Cardiac muscle cell (in vitro differentiated cells and primary cell): ENCODE results near the gene MINDY4. TPM values are rescaled to one million over a fixed set of nuclear protein-coding genes. Genes with fewer than 3 reads are reported as not detected.
A peak's percentile ranks its signal among the peaks of the same experiment; 100 is the strongest.

Experiments
- DNase-seq, 2 donors: peaks; one replicate each; pipeline versions ENCODE4 v3.0.0 to v3.0.0-alpha.2; 2010 to 2017; ENCODE audit warnings: low read depth in 1 of 2, low spot score in 1 of 2
- H3K27ac ChIP-seq: fragments of 200-600 bp; sonication (generic); 2 replicates; pipeline ENCODE4 v1.5.1; 2016
- H3K27me3 ChIP-seq: fragments of 200-600 bp; sonication (generic); 2 replicates; pipeline ENCODE4 v1.6.0; 2016; ENCODE audit warnings: control low read depth
- H3K36me3 ChIP-seq: fragments of 200-600 bp; sonication (generic); 2 replicates; pipeline ENCODE4 v1.5.1; 2016; ENCODE audit warnings: control low read depth
- H3K4me1 ChIP-seq: fragments of 200-600 bp; sonication (generic); 2 replicates; pipeline ENCODE4 v1.8.1; 2017; ENCODE audit warnings: low read depth, mild to moderate bottlenecking, mixed run types
- H3K4me3 ChIP-seq: fragments of 200-600 bp; sonication (generic); 2 replicates; pipeline ENCODE4 v1.5.1; 2016; ENCODE audit warnings: mild to moderate bottlenecking
- H3K9me3 ChIP-seq: fragments of 200-600 bp; sonication (generic); 2 replicates; pipeline ENCODE4 v1.5.1; 2017; ENCODE audit warnings: low read depth, mild to moderate bottlenecking, control low read depth
- polyA plus RNA-seq: library from polyadenylated mRNA; unstranded; fragments of >200 nt; fragmentation: Nextera tagmentation; extraction: Ambion mirVana; gene quantifications from 2 replicates; pipeline ENCODE4 v1.2.1, GENCODE V29; 2016
- total RNA-seq: library from RNA; depleted of rRNA; stranded (reverse); fragments of >200 nt; gene quantifications from 2 replicates; pipeline ENCODE4 v1.2.3, GENCODE V29; 2016
- TF ChIP-seq, protein P1 (sequence below): IDR thresholded peaks from 2 replicates; pipeline ENCODE4 v1.5.1; 2012; ENCODE audit warnings: low read depth, mild to moderate bottlenecking, low read length

MINDY4 gene
- total and polyA plus RNA-seq, 2 experiments from 2014 or later = 2.7 to 7.5 TPM

DNA sequence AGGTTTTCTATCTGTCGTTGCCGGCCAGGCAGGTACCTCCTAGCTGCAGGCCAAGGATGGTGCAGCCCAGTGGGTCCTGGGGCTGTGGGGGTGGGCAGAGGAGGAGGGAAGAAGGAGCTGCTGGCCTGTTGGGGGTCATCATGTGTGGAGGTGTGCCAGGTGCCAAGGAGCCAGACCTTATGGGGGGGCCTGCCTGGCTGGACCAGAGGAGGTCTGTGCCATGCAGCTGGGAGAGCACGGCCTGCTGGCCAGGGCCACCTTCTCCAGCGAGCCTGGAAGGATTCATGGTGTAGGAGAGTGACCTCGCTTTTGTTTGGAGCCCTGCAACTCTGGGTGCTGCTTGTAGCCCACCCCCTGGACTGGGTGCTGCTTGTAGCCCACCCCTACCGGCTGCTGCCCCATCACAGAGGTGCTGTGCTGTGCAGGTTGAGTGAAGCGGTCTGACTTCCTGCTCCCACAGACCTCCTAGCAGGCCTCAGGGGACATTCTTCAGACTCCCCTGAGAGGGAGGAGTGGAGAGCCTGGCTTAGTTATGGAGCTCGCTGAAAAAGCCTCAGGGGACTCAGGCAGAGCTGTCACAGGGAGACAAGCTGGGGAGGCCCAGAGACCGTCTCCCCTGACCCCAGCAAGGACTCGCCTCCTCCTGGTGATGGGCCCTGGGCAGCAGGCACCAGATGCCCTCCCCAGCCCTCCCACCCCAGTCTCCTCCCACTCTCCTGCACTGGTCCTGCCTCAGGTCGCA lies 72.7 kb downstream of the MINDY4 start:
- no peaks in the 10 kb centered on the region for H3K9me3 ChIP-seq
- TF ChIP-seq, protein P1, sequence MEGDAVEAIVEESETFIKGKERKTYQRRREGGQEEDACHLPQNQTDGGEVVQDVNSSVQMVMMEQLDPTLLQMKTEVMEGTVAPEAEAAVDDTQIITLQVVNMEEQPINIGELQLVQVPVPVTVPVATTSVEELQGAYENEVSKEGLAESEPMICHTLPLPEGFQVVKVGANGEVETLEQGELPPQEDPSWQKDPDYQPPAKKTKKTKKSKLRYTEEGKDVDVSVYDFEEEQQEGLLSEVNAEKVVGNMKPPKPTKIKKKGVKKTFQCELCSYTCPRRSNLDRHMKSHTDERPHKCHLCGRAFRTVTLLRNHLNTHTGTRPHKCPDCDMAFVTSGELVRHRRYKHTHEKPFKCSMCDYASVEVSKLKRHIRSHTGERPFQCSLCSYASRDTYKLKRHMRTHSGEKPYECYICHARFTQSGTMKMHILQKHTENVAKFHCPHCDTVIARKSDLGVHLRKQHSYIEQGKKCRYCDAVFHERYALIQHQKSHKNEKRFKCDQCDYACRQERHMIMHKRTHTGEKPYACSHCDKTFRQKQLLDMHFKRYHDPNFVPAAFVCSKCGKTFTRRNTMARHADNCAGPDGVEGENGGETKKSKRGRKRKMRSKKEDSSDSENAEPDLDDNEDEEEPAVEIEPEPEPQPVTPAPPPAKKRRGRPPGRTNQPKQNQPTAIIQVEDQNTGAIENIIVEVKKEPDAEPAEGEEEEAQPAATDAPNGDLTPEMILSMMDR = no peak
- no peaks in the 10 kb centered on the region for H3K36me3 ChIP-seq
- H3K27ac ChIP-seq = no peak overlapping the region
- no peaks in the 10 kb centered on the region for H3K27me3 ChIP-seq
- DNase-seq = no peak
- H3K4me3 ChIP-seq = no peak overlapping the region
- H3K4me1 ChIP-seq = peaks cover 5% of the 10 kb centered on the region

DNA sequence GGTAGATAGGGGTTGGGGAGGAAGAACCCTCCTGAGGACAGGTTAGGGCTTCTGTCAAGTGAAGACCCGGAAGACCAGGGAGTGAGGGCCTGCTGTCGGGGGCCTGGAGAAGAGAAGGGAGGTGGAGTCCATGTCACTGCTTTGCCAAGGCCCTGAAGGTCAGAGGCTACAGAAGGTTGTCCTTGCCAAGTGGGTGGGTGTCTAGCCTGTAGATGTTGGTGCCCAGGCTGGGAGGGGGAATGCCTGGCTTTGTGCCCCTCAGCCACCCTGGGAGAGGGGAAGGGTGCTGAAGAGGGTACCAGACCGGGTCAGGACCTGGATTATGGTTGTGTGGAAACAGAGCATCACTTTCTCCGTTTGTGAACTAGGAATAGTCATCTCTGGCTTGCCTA lies 73.3 kb downstream of the MINDY4 start:
- DNase-seq = no peak
- no peak overlapping the region for H3K4me3 ChIP-seq
- H3K4me1 ChIP-seq = peaks cover 5% of the 10 kb centered on the region
- no peaks in the 10 kb centered on the region for H3K36me3 ChIP-seq
- TF ChIP-seq, protein P1 = no peak
- no peaks in the 10 kb centered on the region for H3K9me3 ChIP-seq
- no peaks in the 10 kb centered on the region for H3K27me3 ChIP-seq
- no peak overlapping the region for H3K27ac ChIP-seq

DNA sequence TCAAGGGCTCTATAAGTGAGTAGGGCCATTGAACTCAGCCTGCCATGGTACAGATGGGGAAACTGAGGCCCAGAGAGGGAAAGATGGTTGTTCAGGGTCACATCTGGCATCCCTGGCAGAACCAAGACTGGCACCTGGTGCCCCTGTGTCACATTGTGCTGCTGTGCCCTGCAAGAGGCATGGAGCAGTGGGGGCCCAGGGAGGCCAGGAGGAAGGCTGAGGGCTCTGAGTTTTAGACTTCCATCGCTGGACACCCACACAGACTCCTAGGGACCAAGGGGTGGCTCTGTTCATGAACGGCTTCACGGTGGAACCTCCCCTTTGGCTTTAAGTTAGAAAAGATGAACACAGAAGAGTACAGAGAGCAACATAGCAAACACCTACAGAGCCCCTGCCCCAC lies 73.7 kb downstream of the MINDY4 start:
- TF ChIP-seq, protein P1 = no peak
- DNase-seq = no peak
- Histone ChIP-seq H3K27ac (no peak overlapping the region), H3K36me3 (no peaks in the 10 kb centered on the region), H3K4me3 (no peak overlapping the region), H3K9me3 (no peaks in the 10 kb centered on the region), H3K4me1 (peaks cover 5% of the 10 kb centered on the region), H3K27me3 (no peaks in the 10 kb centered on the region)

DNA sequence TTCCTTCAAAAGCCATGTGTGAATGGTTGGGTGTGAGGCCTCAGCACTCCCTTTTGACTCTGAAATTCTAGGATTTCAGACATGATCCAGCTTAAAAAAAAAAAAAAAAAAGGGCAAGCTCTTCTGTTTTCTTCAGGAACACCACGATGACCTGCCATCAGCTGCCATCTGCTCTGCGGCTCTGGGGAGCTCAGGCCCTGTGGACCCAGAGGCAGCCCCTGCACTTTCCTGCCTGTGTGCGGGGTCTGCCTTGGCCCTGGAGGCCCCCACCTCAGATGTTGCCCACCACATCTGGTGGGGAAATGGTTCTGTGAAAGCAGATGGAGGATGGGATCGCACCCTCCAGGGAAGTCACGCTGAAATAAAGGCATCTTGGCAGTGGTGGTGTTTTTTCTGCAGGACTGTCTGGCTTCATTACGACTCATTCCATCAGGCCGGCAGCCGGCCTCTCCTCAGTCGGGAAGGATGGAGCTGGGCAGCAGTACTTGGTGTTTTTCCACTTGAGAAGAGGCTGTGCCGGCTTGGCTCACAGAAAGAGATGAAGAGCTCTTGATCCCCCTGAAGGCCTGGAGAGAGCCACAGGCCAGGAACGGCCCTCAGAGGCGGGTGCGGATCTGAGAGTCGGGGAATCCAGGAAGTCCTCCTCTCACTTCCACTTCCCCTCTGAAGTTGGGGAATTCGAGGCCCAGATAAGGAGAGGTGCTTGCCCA lies 74.4 kb downstream of the MINDY4 start:
- H3K4me1 ChIP-seq = peaks cover 5% of the 10 kb centered on the region
- H3K9me3 ChIP-seq = no peaks in the 10 kb centered on the region
- no peak overlapping the region for H3K4me3 ChIP-seq
- no peaks in the 10 kb centered on the region for H3K36me3 ChIP-seq
- H3K27me3 ChIP-seq = no peaks in the 10 kb centered on the region
- H3K27ac ChIP-seq = no peak overlapping the region
- DNase-seq = peak in 1 of 2 donors; percentile 57
- TF ChIP-seq, protein P1 = no peak

DNA sequence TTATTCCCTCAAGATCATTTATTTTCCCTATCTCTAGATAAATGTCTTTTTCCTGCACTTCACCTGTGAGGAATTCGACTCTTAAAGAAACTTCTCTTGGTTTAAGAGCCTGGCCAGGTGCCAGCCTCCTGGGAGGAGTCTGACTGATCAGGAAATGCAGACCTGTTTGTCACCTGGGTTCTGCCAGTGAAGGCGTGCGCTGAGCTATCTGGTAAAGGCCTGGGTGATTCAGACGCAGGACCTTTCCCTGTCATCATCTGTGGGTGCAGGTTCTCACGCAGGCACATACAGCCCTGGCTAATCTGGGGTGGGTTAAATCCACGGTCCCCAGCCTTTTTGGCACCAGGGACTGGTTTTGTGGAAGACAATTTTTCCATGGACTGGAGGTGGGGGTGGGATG lies 75.2 kb downstream of the MINDY4 start:
- no peaks in the 10 kb centered on the region for H3K4me1 ChIP-seq
- DNase-seq = no peak
- no peaks in the 10 kb centered on the region for H3K27me3 ChIP-seq
- TF ChIP-seq, protein P1 = no peak
- H3K4me3 ChIP-seq = no peak overlapping the region
- no peak overlapping the region for H3K27ac ChIP-seq
- no peaks in the 10 kb centered on the region for H3K9me3 ChIP-seq
- no peaks in the 10 kb centered on the region for H3K36me3 ChIP-seq
